Inflammatory macrophage treated with lipopolysaccharide for 4 hours (primary cell): ENCODE measurements around the gene OR2A12.
"Not testable (repeated sequence)": the region's sequence is repeated elsewhere in the genome, so short reads cannot be mapped to it uniquely, and the experiment has no call there.

Experiments
- DNase-seq: peaks from one replicate; pipeline ENCODE4 v3.0.0-alpha.2; 2020

The OR2A12 gene

DNA sequence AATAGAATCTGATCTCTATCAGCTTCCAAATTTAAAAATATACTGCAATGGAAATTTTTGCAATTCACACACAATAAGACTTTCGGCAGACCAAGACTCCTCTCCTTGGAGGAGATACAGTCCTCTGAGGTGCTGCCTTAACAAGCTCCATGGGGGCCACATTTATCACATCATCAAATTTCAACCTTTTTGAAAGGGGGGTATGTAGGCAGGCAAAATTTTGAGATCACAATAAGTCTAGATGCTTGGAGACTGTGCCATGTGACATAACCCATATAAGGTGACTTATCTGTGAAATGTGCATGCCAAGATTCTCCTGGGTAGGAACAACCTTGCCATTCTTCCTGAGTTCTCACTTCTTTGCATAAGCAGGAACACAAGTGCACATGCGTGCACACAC lies at the start of gene OR2A12:
Gene OR2A12, plus strand, starts transcription at position 301 of the 400 bp plus-strand sequence. CDS start 8,830 bp downstream, outside the sequence.
- no peak for DNase-seq

GRCh38 chr7:144036302-144036885 lies 49.7 kb upstream of the OR2A12 start:
- DNase-seq, result no peak

DNA sequence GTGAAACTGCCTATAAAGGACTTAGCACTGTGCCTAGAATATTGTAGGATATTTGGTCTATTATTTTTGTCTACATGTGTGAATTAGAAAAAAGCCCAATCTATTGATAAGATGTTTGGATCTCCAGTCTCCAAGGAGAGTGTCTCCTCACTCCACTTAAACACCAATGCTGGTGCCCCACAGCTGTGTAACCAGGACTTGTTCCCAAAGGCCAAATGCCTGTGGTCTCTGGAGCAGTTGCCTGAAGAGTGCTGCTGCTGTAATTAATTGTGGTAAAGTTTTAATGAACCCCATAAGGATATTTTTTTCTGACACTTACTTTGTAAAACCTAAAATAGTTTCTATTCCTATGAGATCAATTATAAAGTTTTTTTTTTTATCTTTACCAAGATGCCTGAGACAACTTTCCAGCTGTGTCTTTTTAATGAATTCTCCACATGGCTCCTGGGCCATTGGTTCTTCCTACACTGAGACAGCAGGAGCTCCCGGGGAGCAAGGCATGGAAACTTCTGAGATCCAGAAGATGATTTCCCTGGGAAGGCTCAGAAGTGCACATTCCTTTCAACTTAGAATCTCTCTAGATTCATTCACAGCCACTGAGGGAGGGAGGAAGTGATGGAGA lies 48.6 kb upstream of the OR2A12 start:
- DNase-seq, result no peak

DNA sequence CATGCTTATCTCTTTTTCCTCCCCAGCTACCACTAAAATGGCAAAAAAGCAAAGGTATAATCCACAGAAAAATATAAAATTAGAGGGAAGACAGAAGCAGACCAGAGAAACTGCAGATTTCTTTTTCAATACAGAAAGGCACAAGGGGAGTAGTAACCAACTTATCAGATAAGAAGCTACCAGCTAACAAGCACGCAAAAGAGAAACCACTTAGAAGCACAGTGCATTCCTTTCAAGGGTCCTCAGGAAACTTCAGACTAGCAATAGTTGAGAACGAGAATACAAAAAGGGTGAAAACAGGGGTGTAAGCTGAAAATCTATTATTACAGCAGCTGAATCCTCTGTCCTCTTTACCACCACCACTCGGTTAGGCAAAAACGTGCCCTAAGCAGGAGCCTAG lies 47.2 kb upstream of the OR2A12 start:
- DNase-seq, result no peak

- DNase-seq, result no peak
Observed at GRCh38 chr7:144048648-144049047, 37.4 kb upstream of the OR2A12 start, which contains the start of gene OR2A5. Gene OR2A5, plus strand, starts transcription at chr7:144048948. Its CDS starts 1,454 bp downstream, at chr7:144050402.

DNA sequence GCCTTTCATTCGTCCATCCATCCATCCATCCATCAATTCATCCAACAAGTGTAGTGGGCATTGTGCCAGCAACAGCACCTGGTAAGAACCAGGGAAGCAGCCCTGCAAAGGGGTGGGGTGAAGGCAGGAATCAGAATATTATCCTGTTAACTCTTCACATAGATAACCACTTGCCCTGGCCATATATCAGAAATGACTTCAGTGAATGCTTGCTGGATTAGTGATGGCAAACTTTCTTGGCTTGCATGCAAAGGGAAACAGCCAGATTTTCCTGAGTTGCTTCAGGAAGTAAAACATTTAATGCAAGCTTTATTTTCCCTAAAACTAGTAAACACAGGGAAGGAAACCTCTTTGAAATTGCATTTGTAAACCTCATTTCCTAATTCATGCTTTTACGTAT lies 36.6 kb upstream of the OR2A12 start:
- DNase-seq, result no peak

DNA sequence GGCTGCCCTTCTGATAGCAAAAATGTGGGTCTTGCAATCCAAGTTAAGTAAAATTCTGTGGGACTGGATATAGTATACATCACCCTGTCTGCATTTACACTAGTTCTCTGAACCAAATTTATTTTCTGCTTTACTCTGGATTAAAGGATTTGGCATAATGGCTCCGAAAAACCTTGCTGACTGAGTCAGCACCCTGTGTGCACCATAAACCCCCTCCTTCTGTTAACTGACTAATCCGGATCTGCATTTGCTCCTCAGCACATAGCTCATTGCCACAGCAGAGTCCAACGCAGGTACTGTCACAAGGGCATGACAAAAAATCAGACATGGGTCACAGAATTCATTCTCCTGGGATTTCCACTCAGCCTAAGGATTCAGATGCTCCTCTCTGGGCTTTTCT lies 36.0 kb upstream of the OR2A12 start:
- DNase-seq, result no peak

- DNase-seq, result not testable (repeated sequence)
Observed at GRCh38 chr7:144050884-144051283, 35.2 kb upstream of the OR2A12 start.

- no peak for DNase-seq
Observed at GRCh38 chr7:144057954-144058353, 28.1 kb upstream of the OR2A12 start.

- DNase-seq, result peak; percentile 1
Observed at GRCh38 chr7:144063710-144064109, 22.4 kb upstream of the OR2A12 start.

DNA sequence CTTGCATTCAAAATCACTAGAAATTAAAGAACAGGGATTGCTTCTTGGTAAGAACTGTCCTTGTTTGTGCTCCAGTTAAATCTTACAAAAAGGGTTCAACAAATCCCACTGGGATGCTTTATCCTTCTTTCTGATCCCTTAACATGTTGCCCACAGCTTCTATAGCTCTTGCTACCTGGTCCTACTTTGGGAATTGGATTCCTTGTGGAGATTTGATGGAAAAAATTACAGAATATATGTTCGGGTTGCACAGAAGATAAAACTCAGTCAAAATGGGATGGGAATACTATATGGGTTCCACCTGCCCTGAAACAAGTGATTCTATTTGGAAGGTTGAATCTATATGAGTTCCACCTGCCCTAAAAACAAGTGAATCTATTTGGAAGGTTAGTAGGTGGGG lies 16.6 kb upstream of the OR2A12 start, which contains the start of gene OR2A25:
Gene OR2A25, plus strand, starts transcription at position 301 of the 400 bp plus-strand sequence. CDS start 4,409 bp downstream, outside the sequence.
- DNase-seq, result no peak

DNA sequence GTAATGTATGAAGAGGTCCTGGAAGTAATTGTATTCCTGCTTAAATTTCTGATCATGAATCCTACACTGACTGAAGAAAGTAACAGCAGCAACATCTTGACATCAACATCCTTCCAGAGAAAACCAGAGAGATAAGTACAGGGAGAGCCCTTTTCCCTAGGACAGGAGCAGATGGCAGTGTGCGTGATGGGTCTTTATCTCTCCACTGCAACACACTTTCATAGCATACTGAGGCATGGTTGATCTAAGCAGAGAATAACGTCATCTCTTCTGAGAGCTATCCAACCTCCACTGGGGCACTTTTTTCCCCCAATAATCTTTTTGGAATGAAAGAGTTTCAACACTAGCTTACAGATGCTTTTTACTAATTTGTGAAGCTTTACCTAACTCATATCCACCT lies 16.1 kb upstream of the OR2A12 start:
- no peak for DNase-seq

DNA sequence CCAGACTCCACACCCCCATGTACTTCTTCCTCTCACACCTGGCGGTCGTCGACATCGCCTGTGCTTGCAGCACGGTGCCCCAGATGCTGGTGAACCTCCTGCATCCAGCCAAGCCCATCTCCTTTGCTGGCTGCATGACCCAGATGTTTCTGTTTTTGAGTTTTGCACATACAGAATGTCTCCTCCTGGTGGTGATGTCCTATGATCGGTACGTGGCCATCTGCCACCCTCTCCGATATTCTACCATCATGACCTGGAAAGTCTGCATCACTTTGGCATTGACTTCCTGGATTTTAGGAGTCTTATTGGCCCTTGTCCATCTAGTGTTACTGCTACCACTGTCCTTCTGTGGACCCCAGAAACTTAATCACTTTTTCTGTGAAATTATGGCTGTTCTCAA lies 11.7 kb upstream of the OR2A12 start:
- no peak for DNase-seq

DNA sequence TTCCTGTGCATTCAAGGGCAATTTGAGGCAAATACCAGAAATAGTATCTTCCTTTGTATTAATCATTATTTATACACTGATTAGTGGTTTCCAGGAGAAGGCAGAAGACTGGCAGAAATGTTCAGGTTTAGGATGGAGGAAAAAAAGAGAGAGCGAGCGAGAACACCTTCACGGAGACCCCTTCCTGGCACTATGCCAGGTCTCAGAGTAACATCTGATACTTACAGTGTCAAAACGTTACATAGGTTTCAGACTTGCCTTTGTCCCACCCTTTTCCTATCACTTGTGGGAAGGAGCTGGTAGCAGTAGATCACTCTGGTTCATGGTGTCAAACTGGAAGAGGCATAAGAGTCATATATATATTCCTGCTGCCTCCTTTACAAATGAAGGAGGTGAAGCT lies 652 bp downstream of the OR2A12 start:
- no peak for DNase-seq

GRCh38 chr7:144087230-144087629 lies 1.2 kb downstream of the OR2A12 start:
- DNase-seq, result no peak

- no peak for DNase-seq
Observed at GRCh38 chr7:144090667-144091066, 4.6 kb downstream of the OR2A12 start.

- no peak for DNase-seq
Observed at GRCh38 chr7:144098776-144099175, 12.7 kb downstream of the OR2A12 start.

DNA sequence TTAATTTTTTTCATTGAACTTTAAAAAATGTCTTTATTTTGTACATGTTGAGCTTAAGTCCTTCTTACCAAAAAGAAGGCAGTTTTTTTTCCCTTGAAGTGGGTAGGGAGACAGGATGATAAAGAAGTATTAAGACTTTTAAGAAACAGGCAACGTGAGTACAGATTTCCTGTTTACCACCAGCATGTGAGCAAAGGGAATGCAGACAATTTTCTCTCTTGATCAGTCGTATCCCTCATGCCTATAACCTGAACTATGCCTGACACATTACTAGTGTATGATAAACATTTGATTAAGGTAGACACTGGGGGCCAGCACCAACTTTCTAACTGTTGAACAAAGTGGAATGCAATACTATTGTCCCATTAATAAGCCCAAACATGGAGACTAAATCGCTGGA lies 14.5 kb downstream of the OR2A12 start:
- DNase-seq, result no peak

DNA sequence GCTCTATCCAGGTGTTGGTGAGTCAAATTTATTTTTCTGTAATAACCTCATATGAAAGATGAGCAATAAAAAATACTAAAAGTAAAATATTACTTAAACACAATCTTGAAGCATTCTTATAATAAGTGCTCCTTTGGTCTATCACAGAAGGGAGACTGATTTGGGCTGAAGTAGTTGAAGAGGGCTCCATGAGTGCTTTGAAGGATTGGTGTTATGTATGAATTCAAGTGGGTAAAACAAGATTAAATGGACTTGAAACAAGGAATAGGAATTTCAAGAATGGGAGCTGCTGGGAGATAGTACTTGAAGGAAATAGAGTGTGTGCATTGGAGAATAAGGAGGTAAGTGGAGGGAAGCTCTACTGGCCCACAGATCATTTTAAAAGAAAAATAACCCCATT lies 16.0 kb downstream of the OR2A12 start:
- no peak for DNase-seq

GRCh38 chr7:144105211-144105610 lies 19.1 kb downstream of the OR2A12 start:
- DNase-seq, result no peak

- no peak for DNase-seq
Observed at GRCh38 chr7:144109283-144109682, 23.2 kb downstream of the OR2A12 start, which contains the start of gene OR2A2. Gene OR2A2, plus strand, starts transcription at chr7:144109583. Its CDS starts 0 bp downstream, at chr7:144109583.

- no peak for DNase-seq
Observed at GRCh38 chr7:144110272-144110671, 24.2 kb downstream of the OR2A12 start.

DNA sequence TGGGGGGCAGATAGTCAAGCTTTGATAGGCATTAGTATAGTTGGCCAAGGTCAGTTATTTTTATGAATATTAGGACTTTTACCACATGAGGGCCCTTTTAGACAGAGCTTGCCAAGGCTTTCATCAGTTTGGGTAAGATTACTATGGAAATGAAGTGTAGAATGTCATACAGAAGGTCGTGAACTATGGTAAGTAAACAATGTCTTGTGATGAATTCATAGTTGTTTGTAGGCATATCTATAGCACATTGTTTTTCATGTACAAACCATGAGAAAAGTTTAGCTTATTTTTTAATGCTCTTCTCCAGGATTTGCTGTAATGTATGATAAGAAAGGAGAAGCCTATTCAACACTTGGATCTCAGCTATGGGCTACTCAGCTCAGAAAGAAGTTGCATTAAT lies 27.6 kb downstream of the OR2A12 start:
- no peak for DNase-seq

GRCh38 chr7:144118341-144118740 lies 32.3 kb downstream of the OR2A12 start:
- DNase-seq, result no peak

GRCh38 chr7:144122876-144123275 lies 36.8 kb downstream of the OR2A12 start, which contains the start of gene OR2A14:
Gene OR2A14, plus strand, starts transcription at chr7:144123176. Its CDS starts 5,937 bp downstream, at chr7:144129113.
- no peak for DNase-seq
